Activated CD8-positive, alpha-beta T cell treated with anti-CD3 and anti-CD28 coated beads, Interleukin-2, amount 10 ng/mL, durations not matched to agents 7 days and 5 days (primary cell): ENCODE measurements around the gene SCO1. TPM values are rescaled to one million over a fixed set of nuclear protein-coding genes. Genes with fewer than 3 reads are reported as not detected.
"Not testable (repeated sequence)": the region's sequence is repeated elsewhere in the genome, so short reads cannot be mapped to it uniquely, and the experiment has no call there.

Source experiments
- ATAC-seq: fragments of 150-1000 bp; cut with Tn5 transposase; one replicate; pipeline ENCODE4 v1.10.0; 2021; ENCODE audit warnings: moderate library complexity
- CTCF ChIA-PET: fragments of 350-600 bp; sonication (Branson Sonifier 250); formaldehyde crosslinking; loops from one replicate; lab custom pipeline; 2021; ENCODE audit warnings: antibody characterized with exemption; lab: Charles Lee
- POLR2A ChIA-PET: fragments of 350-600 bp; sonication (Branson Sonifier 250); formaldehyde crosslinking; loops from one replicate; lab custom pipeline; 2021; ENCODE audit warnings: antibody characterized with exemption; lab: Charles Lee
- DNase-seq: peaks from one replicate; pipeline ENCODE4 v3.0.0-alpha.2; 2020
- H3K27ac Mint-ChIP-seq: one replicate; pipeline ENCODE4 v1.8.0; 2021; ENCODE audit warnings: mild to moderate bottlenecking, mixed read lengths
- H3K27me3 Mint-ChIP-seq: one replicate; pipeline ENCODE4 v1.8.0; 2021; ENCODE audit warnings: low read depth, mixed read lengths
- H3K36me3 Mint-ChIP-seq: one replicate; pipeline ENCODE4 v1.8.0; 2021; ENCODE audit warnings: low read depth, mixed read lengths
- H3K4me1 Mint-ChIP-seq: one replicate; pipeline ENCODE4 v1.8.0; 2021; ENCODE audit warnings: low read depth, mixed read lengths
- H3K4me3 Mint-ChIP-seq: one replicate; pipeline ENCODE4 v1.8.0; 2021; ENCODE audit warnings: mild to moderate bottlenecking, mixed read lengths
- H3K9me3 Mint-ChIP-seq: one replicate; pipeline ENCODE4 v1.8.0; 2022; ENCODE audit warnings: mixed read lengths; ENCODE audit not compliant: insufficient read depth
- total RNA-seq, 2 experiments: library from RNA; stranded (reverse); gene quantifications; one replicate each; pipeline ENCODE4 v1.2.3, GENCODE V29; 2021

The SCO1 gene
- total RNA-seq, 2 experiments from 2014 or later: 25.8 to 28.0 TPM

DNA sequence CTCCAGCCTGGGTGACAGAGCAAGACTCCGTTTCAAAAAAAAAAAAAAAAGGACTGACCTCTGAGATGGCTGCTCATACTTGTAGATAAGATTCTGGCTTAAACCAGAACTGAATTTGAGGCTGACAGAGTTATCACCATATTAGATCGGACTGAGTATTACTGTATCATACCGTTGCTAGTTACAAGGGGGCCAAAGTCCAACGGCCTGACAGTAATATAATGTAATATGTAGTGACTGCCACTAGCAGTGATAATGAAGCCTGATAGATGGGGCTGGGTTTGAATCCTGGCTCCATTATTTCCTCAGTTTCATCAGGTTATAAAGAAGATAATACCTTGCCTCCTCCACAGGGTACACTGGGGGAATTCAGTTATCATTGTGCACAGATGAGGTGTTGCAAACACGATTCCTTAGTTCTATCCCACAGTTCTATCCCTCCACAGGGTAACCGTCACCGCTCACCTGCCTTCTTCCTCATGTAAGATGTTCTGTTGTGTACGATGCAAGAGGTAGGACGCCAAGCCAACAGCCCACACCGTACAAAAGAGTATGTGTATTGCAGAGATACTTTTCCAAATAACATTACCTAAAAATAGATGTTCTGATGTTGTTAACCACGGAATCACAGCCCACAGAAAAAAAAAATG, 27.3 kb upstream of the SCO1 start:
- POLR2A ChIA-PET: no interaction called here
- Mint-ChIP-seq H3K4me1 (no peaks in the 10 kb centered on the region), H3K27ac (no peak overlapping the region), H3K9me3 (no peaks in the 10 kb centered on the region), H3K36me3 (no peaks in the 10 kb centered on the region), H3K4me3 (no peak overlapping the region), H3K27me3 (no peaks in the 10 kb centered on the region)
- DNase-seq: no peak
- ATAC-seq: no peak
- CTCF ChIA-PET: no interaction called here

- no peaks in the 10 kb centered on the region for H3K4me1 Mint-ChIP-seq
- DNase-seq: no peak
- ATAC-seq: no peak
These were observed 21.2 kb upstream of the SCO1 start for GRCh38 chr17:10718547-10718946.

GRCh38 chr17:10716218-10716617, 18.9 kb upstream of the SCO1 start:
- ChIA-PET CTCF (no interaction called here), POLR2A (no interaction called here)
- Mint-ChIP-seq H3K4me1 (no peaks in the 10 kb centered on the region), H3K27ac (no peak overlapping the region), H3K36me3 (peaks cover 26% of the 10 kb centered on the region), H3K9me3 (no peaks in the 10 kb centered on the region), H3K4me3 (no peak overlapping the region), H3K27me3 (no peaks in the 10 kb centered on the region)
- DNase-seq: no peak
- ATAC-seq: no peak

More at GRCh38 chr17:10718547-10718946, 21.2 kb upstream of the SCO1 start:
- Mint-ChIP-seq H3K27me3 (no peaks in the 10 kb centered on the region), H3K4me3 (no peak overlapping the region), H3K27ac (no peak overlapping the region), H3K36me3 (peaks cover 8% of the 10 kb centered on the region), H3K9me3 (no peaks in the 10 kb centered on the region)
- ChIA-PET POLR2A (no interaction called here), CTCF (interaction anchor here (1.1 to 1.7 kb wide), 2 partner anchors 19 to 72 kb away, joined by 5 to 8 read pairs; no protein-coding TSS in a partner anchor)

DNA sequence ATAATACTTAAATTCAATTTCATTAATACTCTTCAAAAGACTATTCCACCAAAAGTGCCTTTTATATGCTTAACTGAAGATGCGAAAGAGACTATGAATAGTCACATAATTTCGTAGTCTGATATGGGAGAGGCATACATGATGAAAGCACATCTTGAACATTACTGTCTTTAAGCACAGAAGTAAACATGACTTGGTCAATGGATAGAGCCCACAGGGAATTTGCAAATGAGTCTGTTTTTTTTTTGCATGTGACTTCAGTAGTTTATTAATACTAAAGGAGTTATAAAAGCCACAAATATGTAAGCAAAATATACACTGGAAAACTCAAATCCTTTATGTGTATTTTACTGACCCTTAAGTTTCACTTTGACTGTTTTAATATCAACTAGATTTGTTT, 16.0 kb upstream of the SCO1 start:
- Mint-ChIP-seq H3K4me3 (no peak overlapping the region), H3K4me1 (no peaks in the 10 kb centered on the region), H3K9me3 (no peaks in the 10 kb centered on the region), H3K36me3 (peaks cover 49% of the 10 kb centered on the region), H3K27ac (no peak overlapping the region), H3K27me3 (no peaks in the 10 kb centered on the region)
- POLR2A ChIA-PET: no interaction called here
- CTCF ChIA-PET: no interaction called here
- no peak for ATAC-seq
- DNase-seq: no peak

DNA sequence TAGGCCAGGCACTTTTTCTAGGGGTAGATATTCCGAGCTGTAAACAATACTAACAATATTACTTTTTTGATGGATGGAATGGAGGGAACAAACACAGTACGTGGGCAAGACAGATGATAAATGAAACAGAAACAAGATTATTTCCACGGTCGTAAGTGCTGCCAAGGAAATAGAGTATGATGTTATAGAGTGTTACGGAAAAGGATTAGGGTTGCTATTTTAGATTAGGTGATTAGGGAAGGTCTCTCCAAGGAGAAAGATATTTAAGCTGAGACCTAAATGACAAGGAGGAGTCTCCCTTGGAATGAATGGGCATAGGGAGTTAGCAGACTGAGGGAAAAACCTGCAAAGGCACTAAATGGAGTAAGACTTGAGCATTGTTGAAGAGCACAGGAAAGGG, 8.4 kb upstream of the SCO1 start:
- DNase-seq (no peak), ATAC-seq (no peak)
- Mint-ChIP-seq H3K4me1 (peaks cover 28% of the 10 kb centered on the region), H3K36me3 (peaks cover 64% of the 10 kb centered on the region), H3K4me3 (no peak overlapping the region), H3K27me3 (no peaks in the 10 kb centered on the region), H3K9me3 (no peaks in the 10 kb centered on the region), H3K27ac (no peak overlapping the region)
- ChIA-PET POLR2A (interaction anchor here (0.6 kb wide), 1 partner anchor 1923 kb away, joined by 3 read pairs; no protein-coding TSS in a partner anchor), CTCF (interaction anchor here (0.6 to 1.3 kb wide), 2 partner anchors 21 to 59 kb away, joined by 3 read pairs; no protein-coding TSS in a partner anchor)

DNA sequence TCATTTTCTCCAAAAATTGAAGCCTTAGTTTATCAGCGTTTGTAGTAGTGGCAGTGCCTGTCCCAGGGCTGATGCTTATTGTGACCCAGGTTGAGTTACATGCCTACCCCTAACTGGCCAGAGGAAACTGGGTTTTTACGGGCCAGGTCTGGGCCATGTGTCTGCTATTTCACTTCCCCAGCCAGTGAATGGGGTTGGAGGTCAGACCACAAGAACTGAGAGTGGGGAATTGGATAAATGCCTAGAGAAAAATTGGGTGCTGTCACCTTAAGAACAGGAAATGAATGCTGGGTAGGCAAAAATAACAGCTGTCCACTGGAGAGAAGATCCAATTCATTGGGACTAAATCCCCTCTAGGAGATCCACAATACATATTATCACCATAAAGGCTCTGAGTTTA, 5.2 kb upstream of the SCO1 start:
- ATAC-seq: no peak
- H3K27ac Mint-ChIP-seq: peak overlapping the region; percentile 57
- H3K4me3 Mint-ChIP-seq: peak overlapping the region; percentile 22

GRCh38 chr17:10699856-10700255, 2.5 kb upstream of the SCO1 start:
- CTCF ChIA-PET: interaction anchor here (0.6 to 2.4 kb wide), 5 partner anchors 16 to 82 kb away, joined by 4 to 14 read pairs (median 4); partner anchors contain the start of gene TMEM220
- Mint-ChIP-seq H3K4me3 (peak overlapping the region; percentile 75), H3K36me3 (peaks cover 42% of the 10 kb centered on the region), H3K27ac (peak overlapping the region; percentile 94), H3K4me1 (peaks cover 54% of the 10 kb centered on the region), H3K9me3 (no peaks in the 10 kb centered on the region), H3K27me3 (no peaks in the 10 kb centered on the region)
- ATAC-seq (peak; percentile 15), DNase-seq (peak; percentile 41)
- POLR2A ChIA-PET: no interaction called here

More for the DNA sequence above, 5.2 kb upstream of the SCO1 start:
- no peak for DNase-seq
- Mint-ChIP-seq H3K9me3 (no peaks in the 10 kb centered on the region), H3K27me3 (no peaks in the 10 kb centered on the region), H3K36me3 (peaks cover 52% of the 10 kb centered on the region), H3K4me1 (peaks cover 45% of the 10 kb centered on the region)
- ChIA-PET POLR2A (no interaction called here), CTCF (interaction anchor here (1.1 kb wide), 2 partner anchors 18 to 52 kb away, joined by 3 to 5 read pairs; no protein-coding TSS in a partner anchor)

GRCh38 chr17:10698096-10698818, 924 bp upstream of the SCO1 start:
- no peak for ATAC-seq
- Mint-ChIP-seq H3K4me1 (peaks cover 61% of the 10 kb centered on the region), H3K9me3 (no peaks in the 10 kb centered on the region), H3K4me3 (peak overlapping the region; percentile 97), H3K27me3 (no peaks in the 10 kb centered on the region), H3K36me3 (peaks cover 45% of the 10 kb centered on the region), H3K27ac (peak overlapping the region; percentile 97)
- DNase-seq: peak; percentile 25
- CTCF ChIA-PET: interaction anchor here (2.4 kb wide), 1 partner anchor 52 kb away, joined by 14 read pairs; no protein-coding TSS in a partner anchor
- POLR2A ChIA-PET: no interaction called here

DNA sequence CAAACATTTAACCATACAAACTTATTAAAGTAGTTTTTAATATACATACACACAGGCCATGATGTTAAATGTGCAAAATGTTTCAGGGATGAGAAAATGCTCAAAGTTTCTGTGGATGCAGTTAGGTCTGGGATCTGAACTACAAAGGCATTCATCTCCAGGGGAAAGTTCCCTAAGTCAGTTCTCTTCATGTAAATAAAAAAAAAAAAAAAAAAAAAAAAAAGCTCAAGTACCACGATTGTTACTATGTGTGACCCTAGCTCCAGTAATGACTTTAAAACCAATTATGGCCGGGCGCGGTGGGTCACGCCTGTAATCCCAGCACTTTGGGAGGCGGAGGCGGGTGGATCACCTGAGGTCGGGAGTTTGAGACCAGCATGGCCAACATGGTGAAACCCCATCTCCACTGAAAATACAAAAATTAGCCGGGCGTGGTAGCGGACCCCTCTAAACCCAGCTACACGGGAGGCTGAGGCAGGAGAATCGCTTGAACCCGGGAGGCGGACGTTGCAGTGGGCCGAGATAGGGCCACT, 1.4 kb downstream of the SCO1 start:
- H3K27ac Mint-ChIP-seq: peak overlapping the region; percentile 97

DNA sequence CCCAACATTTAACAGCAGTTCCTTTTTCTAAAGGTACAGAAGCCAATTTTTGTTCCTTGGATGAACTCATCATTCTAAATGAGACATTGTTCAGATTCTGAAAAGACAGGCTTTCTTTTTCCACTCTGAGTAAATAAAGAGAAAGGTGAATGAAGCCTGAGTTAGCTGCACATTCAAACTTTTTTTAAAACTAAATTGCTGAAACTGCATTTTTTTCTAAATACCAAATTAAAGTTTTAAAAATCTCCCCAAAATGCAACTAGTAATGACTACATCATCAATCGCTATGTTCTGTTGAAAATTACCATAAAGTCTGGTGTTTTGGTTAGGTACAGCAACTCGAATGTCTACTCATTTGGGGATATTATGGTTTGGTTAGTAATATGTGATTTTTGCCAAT, 9.8 kb downstream of the SCO1 start:
- Mint-ChIP-seq H3K27ac (no peak overlapping the region), H3K9me3 (no peaks in the 10 kb centered on the region), H3K4me1 (peaks cover 14% of the 10 kb centered on the region), H3K36me3 (peaks cover 56% of the 10 kb centered on the region), H3K27me3 (no peaks in the 10 kb centered on the region), H3K4me3 (no peak overlapping the region)
- DNase-seq: no peak
- no peak for ATAC-seq
- CTCF ChIA-PET: interaction anchor here (1.6 to 2.7 kb wide), 2 partner anchors 41 to 60 kb away, joined by 3 to 15 read pairs; no protein-coding TSS in a partner anchor
- POLR2A ChIA-PET: no interaction called here

More for the DNA sequence above, 1.4 kb downstream of the SCO1 start:
- POLR2A ChIA-PET: interaction anchor here (1.3 kb wide), 1 partner anchor 13 kb away, joined by 3 read pairs; no protein-coding TSS in a partner anchor
- peak overlapping the region; percentile 97 for H3K4me3 Mint-ChIP-seq
- not testable (repeated sequence) for H3K9me3 Mint-ChIP-seq, ATAC-seq, H3K27me3 Mint-ChIP-seq, DNase-seq
- peaks cover 49% of the 10 kb centered on the region for H3K4me1 Mint-ChIP-seq
- CTCF ChIA-PET: interaction anchor here (1.1 to 5.4 kb wide), 5 partner anchors 12 to 149 kb away, joined by 3 to 49 read pairs (median 7); no protein-coding TSS in a partner anchor
- H3K36me3 Mint-ChIP-seq: peaks cover 50% of the 10 kb centered on the region

GRCh38 chr17:10683853-10684252, 13.5 kb downstream of the SCO1 start:
- Mint-ChIP-seq H3K27ac (no peak overlapping the region), H3K36me3 (peaks cover 50% of the 10 kb centered on the region), H3K27me3 (no peaks in the 10 kb centered on the region), H3K9me3 (no peaks in the 10 kb centered on the region), H3K4me3 (no peak overlapping the region), H3K4me1 (peaks cover 3% of the 10 kb centered on the region)
- ATAC-seq (no peak), DNase-seq (no peak)
- CTCF ChIA-PET: interaction anchor here (0.7 to 5.2 kb wide), 18 partner anchors 9 to 554 kb away, joined by 3 to 49 read pairs (median 4); no protein-coding TSS in a partner anchor
- POLR2A ChIA-PET: interaction anchor here (0.6 to 1.2 kb wide), 2 partner anchors 9 to 13 kb away, joined by 3 read pairs; no protein-coding TSS in a partner anchor
